Measurements from ENCODE around the gene PPP2R2B. TPM values are rescaled to one million over a fixed set of nuclear protein-coding genes. Genes with fewer than 3 reads are reported as not detected.

PPP2R2B gene
- total RNA-seq, 4 donors from 2014 or later: 9.4 to 29.4 (median 20.7) TPM

GRCh38 chr5:146832985-146833732 lies 45.4 kb downstream of the PPP2R2B start:
- H3K36me3 ChIP-seq: no peaks in the 10 kb centered on the region
- WGBS, 2 donors: 71 to 74% methylated on average over 3 of the region's 3 CpGs
- DNase-seq (ENCODE audit: low spot score in 2 of 2): no peak
- peaks cover 0 to 10% (median under 1%) of the 10 kb centered on the region in 4 donors for H3K4me1 ChIP-seq
- H3K9me3 ChIP-seq: no peaks in the 10 kb centered on the region
- H3K4me3 ChIP-seq: no peak overlapping the region
- H3K27ac ChIP-seq: peak overlapping the region in 1 of 4 donors; percentile 69
- TF ChIP-seq EP300 (IDR thresholded peaks at IDR 0.05) (no peak), CTCF (IDR thresholded peaks at IDR 0.05) (no peak), POLR2A (IDR thresholded peaks at IDR 0.05) (no peak)
- no peaks in the 10 kb centered on the region for H3K27me3 ChIP-seq

GRCh38 chr5:146828385-146828784 lies 50.2 kb downstream of the PPP2R2B start:
- H3K9me3 ChIP-seq: no peaks in the 10 kb centered on the region
- no peak for TF ChIP-seq CTCF (IDR thresholded peaks at IDR 0.05)
- no peak for TF ChIP-seq POLR2A (IDR thresholded peaks at IDR 0.05)
- no peak for TF ChIP-seq EP300 (IDR thresholded peaks at IDR 0.05)
- no peak for DNase-seq (ENCODE audit: low spot score in 2 of 2)
- no peaks in the 10 kb centered on the region for H3K36me3 ChIP-seq
- H3K27me3 ChIP-seq: no peaks in the 10 kb centered on the region
- no peak overlapping the region for H3K27ac ChIP-seq
- no peak overlapping the region for H3K4me3 ChIP-seq
- H3K4me1 ChIP-seq: peaks cover 0 to 4% (median 1%) of the 10 kb centered on the region in 4 donors

GRCh38 chr5:146827901-146828300 lies 50.7 kb downstream of the PPP2R2B start:
- Histone ChIP-seq H3K27me3 (no peaks in the 10 kb centered on the region), H3K36me3 (no peaks in the 10 kb centered on the region), H3K4me3 (no peak overlapping the region), H3K27ac (no peak overlapping the region), H3K9me3 (no peaks in the 10 kb centered on the region), H3K4me1 (peaks cover 0 to 4% (median 0%) of the 10 kb centered on the region in 4 donors)
- WGBS, 2 donors: 66 to 81% methylated on average over 2 of the region's 2 CpGs
- DNase-seq (ENCODE audit: low spot score in 2 of 2): no peak
- TF ChIP-seq EP300 (IDR thresholded peaks at IDR 0.05): no peak
- TF ChIP-seq CTCF (IDR thresholded peaks at IDR 0.05): no peak
- no peak for TF ChIP-seq POLR2A (IDR thresholded peaks at IDR 0.05)

- TF ChIP-seq POLR2A (IDR thresholded peaks at IDR 0.05) (no peak), CTCF (IDR thresholded peaks at IDR 0.05) (no peak), EP300 (IDR thresholded peaks at IDR 0.05) (no peak)
- no peak overlapping the region for H3K4me3 ChIP-seq
- H3K9me3 ChIP-seq: no peaks in the 10 kb centered on the region
- no peak for DNase-seq (ENCODE audit: low spot score in 2 of 2)
- peaks cover 0 to 4% (median 0%) of the 10 kb centered on the region in 4 donors for H3K4me1 ChIP-seq
- 20 to 30% methylated on average over 5 of the region's 5 CpGs for WGBS, 2 donors
- no peaks in the 10 kb centered on the region for H3K36me3 ChIP-seq
- H3K27ac ChIP-seq: no peak overlapping the region
- H3K27me3 ChIP-seq: no peaks in the 10 kb centered on the region
Measured at GRCh38 chr5:146825033-146825432, 53.5 kb downstream of the PPP2R2B start.

GRCh38 chr5:146821732-146822131 lies 56.8 kb downstream of the PPP2R2B start:
- DNase-seq (ENCODE audit: low spot score in 2 of 2): no peak
- H3K36me3 ChIP-seq: no peaks in the 10 kb centered on the region
- 81 to 82% methylated on average over 3 of the region's 3 CpGs for WGBS, 2 donors
- no peaks in the 10 kb centered on the region for H3K9me3 ChIP-seq
- no peak for TF ChIP-seq POLR2A (IDR thresholded peaks at IDR 0.05)
- no peak for TF ChIP-seq CTCF (IDR thresholded peaks at IDR 0.05)
- no peak for TF ChIP-seq EP300 (IDR thresholded peaks at IDR 0.05)
- H3K27me3 ChIP-seq: no peaks in the 10 kb centered on the region
- peaks cover 0 to 4% (median 0%) of the 10 kb centered on the region in 4 donors for H3K4me1 ChIP-seq
- no peak overlapping the region for H3K4me3 ChIP-seq
- H3K27ac ChIP-seq: no peak overlapping the region
